HG03280 (cell line): Measurements from ENCODE around the gene TOMM22.

ENCODE experiments used
- ATAC-seq: cut with Tn5 transposase; IDR thresholded peaks from one replicate; pipeline ENCODE4 v1.9.1; 2021; ENCODE audit warnings: mild to moderate bottlenecking, moderate library complexity; ENCODE audit not compliant: unreplicated experiment

The TOMM22 gene

GRCh38 chr22:38733329-38733723 is 51.6 kb downstream of the TOMM22 start:
- no peak for ATAC-seq

DNA sequence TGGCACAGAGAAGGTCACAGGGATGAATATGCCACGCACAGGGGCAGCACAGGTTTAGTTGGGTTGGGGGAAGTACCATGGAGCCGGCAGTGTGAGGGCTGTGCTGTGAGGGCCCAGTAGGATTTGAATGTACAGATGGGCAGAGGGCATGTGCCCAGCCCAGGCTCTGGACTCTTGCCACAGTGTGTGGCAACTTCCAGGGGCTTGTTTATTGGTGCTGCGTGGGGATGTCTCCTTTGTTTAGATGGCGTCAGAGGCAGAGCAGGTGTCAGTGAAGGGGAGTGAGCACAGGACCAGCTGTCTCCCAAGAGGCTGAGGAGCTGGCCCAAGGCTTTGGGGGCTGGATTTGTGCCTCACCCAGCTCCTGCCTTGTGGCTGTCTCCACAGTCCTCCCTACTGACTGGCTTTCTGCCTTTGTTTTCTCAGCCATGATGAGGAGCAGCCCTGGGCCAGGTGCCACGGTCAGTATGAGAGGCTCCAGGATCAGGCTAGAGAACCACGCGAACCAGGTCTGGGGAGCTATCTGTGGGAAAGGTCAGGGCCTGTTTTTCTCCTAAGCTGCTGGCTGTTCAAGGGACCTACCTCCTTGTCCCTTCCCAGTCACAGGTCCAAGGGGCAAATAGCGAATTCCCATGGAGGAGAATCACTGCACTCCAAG is 52.1 kb downstream of the TOMM22 start:
- ATAC-seq: no peak

DNA sequence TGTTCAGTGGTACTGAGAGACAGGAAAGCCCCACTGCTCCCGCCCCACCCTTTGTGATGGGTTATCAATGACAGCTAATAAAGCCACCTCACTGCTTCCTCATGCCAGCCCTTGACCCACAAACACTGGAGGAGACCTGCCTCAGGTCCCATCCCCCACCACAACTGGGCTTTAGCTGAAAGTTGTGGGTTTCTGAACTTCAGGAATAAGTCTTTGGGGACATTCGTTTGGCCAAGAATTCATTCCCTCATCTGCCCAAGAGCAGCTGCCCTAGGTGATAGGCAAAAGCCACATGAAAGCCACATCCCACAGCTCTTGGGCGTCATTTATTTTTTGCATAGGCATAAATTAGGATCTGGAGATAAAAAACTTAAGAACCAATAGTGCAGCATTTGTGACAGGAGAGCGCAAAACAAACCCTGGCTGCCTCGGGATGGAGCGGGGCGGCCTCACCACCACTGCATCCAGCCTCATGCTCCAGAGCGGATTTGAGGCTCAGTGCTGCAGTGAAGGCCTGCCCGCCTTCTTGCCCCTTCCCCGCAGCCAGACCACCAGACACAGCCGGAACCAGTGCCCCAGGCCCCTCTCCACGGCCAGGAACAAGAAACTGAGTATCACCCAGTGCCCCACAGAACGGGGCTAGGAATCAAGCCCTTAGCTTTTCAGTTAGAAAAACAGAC is 52.8 kb downstream of the TOMM22 start:
- ATAC-seq: no peak
